ACHN (cell line): ENCODE data around the gene VSTM2B.
A peak's percentile ranks its signal among the peaks of the same experiment; 100 is the strongest.

Experiments
- DNase-seq: peaks from one replicate; pipeline ENCODE4 v3.0.0-alpha.2; 2015
- in situ Hi-C: cut with HindIII; loops from 2 replicates; pipeline ENCODE4 v1.10.0; 2017; ENCODE audit warnings: low sequenced_read_pairs, low pct_ligation_motif_present, low pct_unique_long_range_greater_than_20kb

The VSTM2B gene

GRCh38 chr19:29598036-29598435 lies 72.2 kb downstream of the VSTM2B start:
- DNase-seq, result no peak
- in situ Hi-C loops, result no loop called here

- no peak for DNase-seq
- in situ Hi-C loops, result no loop called here
Observed at GRCh38 chr19:29598496-29598895, 72.7 kb downstream of the VSTM2B start.

- in situ Hi-C loops, result no loop called here
- no peak for DNase-seq
Observed at GRCh38 chr19:29603308-29603707, 77.5 kb downstream of the VSTM2B start.

GRCh38 chr19:29605653-29606419 lies 80.0 kb downstream of the VSTM2B start, which contains the start of gene POP4:
TSS of gene POP4 (plus strand) at chr19:29606283. CDS start at chr19:29606319, 36 bp downstream.
- peak; percentile 94 for DNase-seq
- in situ Hi-C loops, result no loop called here

- in situ Hi-C loops, result no loop called here
Observed at GRCh38 chr19:29606420-29606747, 80.6 kb downstream of the VSTM2B start.

DNA sequence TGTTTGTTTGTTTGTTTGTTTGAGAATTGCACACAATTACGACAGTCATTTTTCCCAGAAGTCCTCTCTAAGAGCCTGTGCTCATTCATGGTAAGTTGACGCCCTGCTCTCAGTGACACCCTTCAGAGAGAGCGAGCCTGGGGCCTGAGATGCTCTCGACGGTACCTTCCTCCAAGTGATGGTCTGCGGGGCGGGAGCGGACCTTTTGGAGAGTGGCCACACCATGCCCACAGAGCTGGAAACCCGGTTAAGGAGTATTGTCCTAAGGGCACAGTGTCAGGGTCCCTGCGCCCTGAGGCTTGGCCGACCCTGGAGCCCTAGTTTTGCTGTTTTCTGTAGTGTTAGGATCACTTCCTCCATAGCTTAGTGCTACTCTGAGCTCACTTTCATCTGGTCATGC lies 83.8 kb downstream of the VSTM2B start:
- DNase-seq, result no peak
- in situ Hi-C loops, result no loop called here

More at GRCh38 chr19:29606420-29606747, 80.6 kb downstream of the VSTM2B start:
- no peak for DNase-seq

- DNase-seq, result no peak
- in situ Hi-C loops, result no loop called here
Observed at GRCh38 chr19:29610213-29610573, 84.4 kb downstream of the VSTM2B start.

- in situ Hi-C loops, result no loop called here
- DNase-seq, result peak; percentile 69
Observed at GRCh38 chr19:29610574-29611271, 84.9 kb downstream of the VSTM2B start.

DNA sequence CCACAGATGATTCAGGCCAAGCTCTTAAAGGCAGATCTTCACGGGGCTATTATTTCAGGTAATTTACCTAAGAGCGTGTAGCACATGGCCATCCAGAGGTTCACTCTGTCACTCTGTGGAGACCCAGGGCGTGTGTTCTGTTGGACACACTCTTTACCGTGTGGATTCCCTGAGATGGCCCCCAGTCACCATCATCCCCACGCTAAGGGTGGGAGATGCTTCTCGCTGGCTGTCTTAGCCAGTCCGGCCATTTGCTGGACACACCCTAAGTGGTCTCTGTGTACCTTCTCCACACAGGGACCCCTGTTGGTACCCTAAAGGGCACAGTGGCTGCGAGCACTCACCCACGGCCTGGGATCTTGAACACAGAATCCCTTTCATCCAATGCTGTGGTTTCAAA lies 86.3 kb downstream of the VSTM2B start:
- in situ Hi-C loops, result no loop called here
- no peak for DNase-seq

- in situ Hi-C loops, result no loop called here
Observed at GRCh38 chr19:29612801-29613595, 87.2 kb downstream of the VSTM2B start.

GRCh38 chr19:29614046-29614445 lies 88.3 kb downstream of the VSTM2B start:
- in situ Hi-C loops, result no loop called here
- DNase-seq, result no peak

More at GRCh38 chr19:29612801-29613595, 87.2 kb downstream of the VSTM2B start:
- no peak for DNase-seq
